Fibroblast of the aortic adventitia (primary cell): ENCODE measurements around the gene NPW. TPM values are rescaled to one million over a fixed set of nuclear protein-coding genes. Genes with fewer than 3 reads are reported as not detected.

Experiments
- DNase-seq: peaks from one replicate; pipeline ENCODE4 v3.0.0-alpha.2; 2010; ENCODE audit warnings: low read depth
- H3K4me3 ChIP-seq: 2 replicates; pipeline ENCODE4 v1.5.1; 2011; ENCODE audit warnings: low read depth, mild to moderate bottlenecking, control low read depth, low read length, moderate library complexity
- CTCF ChIP-seq: IDR thresholded peaks from 2 replicates; pipeline ENCODE4 v1.5.1; 2011; ENCODE audit warnings: mild to moderate bottlenecking, low read length, control low read depth, inconsistent platforms; ENCODE audit not compliant: insufficient read depth
- total RNA-seq: library from RNA; depleted of rRNA; stranded (reverse); fragments of >200 nt; gene quantifications from 2 replicates; pipeline ENCODE4 v1.2.3, GENCODE V29; 2012; ENCODE audit warnings: low replicate concordance

Gene NPW
- total RNA-seq, 1 donor, result 0.45 TPM

- no peak for DNase-seq
- peak overlapping the region; percentile 76 for H3K4me3 ChIP-seq
Measured at GRCh38 chr16:1985466-1986150, 34.0 kb upstream of the NPW start.

GRCh38 chr16:1987198-1987597 lies 32.4 kb upstream of the NPW start:
- no peak for TF ChIP-seq CTCF
- no peak for DNase-seq
- H3K4me3 ChIP-seq, result no peak overlapping the region

More at GRCh38 chr16:1985466-1986150, 34.0 kb upstream of the NPW start:
- TF ChIP-seq CTCF, result no peak

GRCh38 chr16:1989209-1990100 lies 30.1 kb upstream of the NPW start, which contains the start of gene SYNGR3:
SYNGR3 (plus strand) TSS chr16:1989970; CDS start chr16:1990103, 133 bp downstream.
- no peak for DNase-seq
- H3K4me3 ChIP-seq, result peak within 1 kb of the TSS; percentile 41
- no peak for TF ChIP-seq CTCF

- peak overlapping the region; percentile 41 for H3K4me3 ChIP-seq
- DNase-seq, result no peak
Measured at GRCh38 chr16:1990101-1990350, 29.6 kb upstream of the NPW start.

GRCh38 chr16:1990351-1991134 lies 29.0 kb upstream of the NPW start:
- H3K4me3 ChIP-seq, result peak overlapping the region; percentile 28
- no peak for DNase-seq
- TF ChIP-seq CTCF, result no peak

More at GRCh38 chr16:1990101-1990350, 29.6 kb upstream of the NPW start:
- TF ChIP-seq CTCF, result no peak

GRCh38 chr16:1991135-1991551 lies 28.4 kb upstream of the NPW start:
- no peak for DNase-seq
- TF ChIP-seq CTCF, result no peak
- no peak overlapping the region for H3K4me3 ChIP-seq
